GM12801 (cell line): ENCODE results near the gene CBX7.

Experiments used
- TF ChIP-seq, protein P1 (sequence below): IDR thresholded peaks from one replicate; pipeline ENCODE4 v1.5.1; 2011; ENCODE audit warnings: control low read depth; ENCODE audit not compliant: insufficient read length; ENCODE audit errors: extremely low read depth

CBX7 gene

GRCh38 chr22:39108487-39108886 lies 44.0 kb downstream of the CBX7 start:
- TF ChIP-seq, protein P1, sequence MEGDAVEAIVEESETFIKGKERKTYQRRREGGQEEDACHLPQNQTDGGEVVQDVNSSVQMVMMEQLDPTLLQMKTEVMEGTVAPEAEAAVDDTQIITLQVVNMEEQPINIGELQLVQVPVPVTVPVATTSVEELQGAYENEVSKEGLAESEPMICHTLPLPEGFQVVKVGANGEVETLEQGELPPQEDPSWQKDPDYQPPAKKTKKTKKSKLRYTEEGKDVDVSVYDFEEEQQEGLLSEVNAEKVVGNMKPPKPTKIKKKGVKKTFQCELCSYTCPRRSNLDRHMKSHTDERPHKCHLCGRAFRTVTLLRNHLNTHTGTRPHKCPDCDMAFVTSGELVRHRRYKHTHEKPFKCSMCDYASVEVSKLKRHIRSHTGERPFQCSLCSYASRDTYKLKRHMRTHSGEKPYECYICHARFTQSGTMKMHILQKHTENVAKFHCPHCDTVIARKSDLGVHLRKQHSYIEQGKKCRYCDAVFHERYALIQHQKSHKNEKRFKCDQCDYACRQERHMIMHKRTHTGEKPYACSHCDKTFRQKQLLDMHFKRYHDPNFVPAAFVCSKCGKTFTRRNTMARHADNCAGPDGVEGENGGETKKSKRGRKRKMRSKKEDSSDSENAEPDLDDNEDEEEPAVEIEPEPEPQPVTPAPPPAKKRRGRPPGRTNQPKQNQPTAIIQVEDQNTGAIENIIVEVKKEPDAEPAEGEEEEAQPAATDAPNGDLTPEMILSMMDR: no peak

DNA sequence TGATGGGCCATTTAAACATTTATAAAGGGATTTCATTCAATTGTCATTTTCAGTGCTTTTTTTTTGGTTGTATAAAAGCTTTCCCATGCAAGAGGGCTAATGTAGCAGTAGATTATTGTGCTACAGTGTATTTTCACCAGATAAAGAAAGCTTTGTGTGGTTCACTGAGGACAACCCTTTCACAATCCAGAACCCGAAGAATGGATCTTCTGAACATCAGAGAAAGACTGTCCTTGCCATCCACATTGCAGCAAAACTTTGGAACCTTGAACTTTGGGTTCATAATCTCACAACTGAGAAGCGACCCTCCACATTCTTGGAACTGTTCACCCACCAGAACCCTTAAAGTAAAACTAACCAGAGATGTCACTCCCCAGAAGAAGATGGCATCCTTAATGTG lies 46.2 kb downstream of the CBX7 start:
- TF ChIP-seq, protein P1: no peak

- TF ChIP-seq, protein P1: no peak
These were observed 49.0 kb downstream of the CBX7 start for GRCh38 chr22:39103431-39103830.

DNA sequence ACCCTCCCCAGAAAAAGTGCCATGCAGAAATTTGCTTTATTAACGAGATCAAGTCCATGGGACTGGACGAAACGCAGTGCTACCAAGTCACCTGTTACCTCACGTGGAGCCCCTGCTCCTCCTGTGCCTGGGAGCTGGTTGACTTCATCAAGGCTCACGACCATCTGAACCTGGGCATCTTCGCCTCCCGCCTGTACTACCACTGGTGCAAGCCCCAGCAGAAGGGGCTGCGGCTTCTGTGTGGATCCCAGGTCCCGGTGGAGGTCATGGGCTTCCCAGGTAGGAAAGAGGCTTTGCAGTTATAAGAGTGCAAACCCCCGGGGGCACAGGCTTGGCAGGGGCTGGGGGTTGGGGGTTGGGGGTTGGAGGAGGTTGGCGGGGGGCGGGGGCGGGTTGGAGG lies 51.3 kb downstream of the CBX7 start:
- TF ChIP-seq, protein P1: no peak

GRCh38 chr22:39098576-39098975 lies 53.9 kb downstream of the CBX7 start:
- TF ChIP-seq, protein P1: no peak

GRCh38 chr22:39098026-39098425 lies 54.5 kb downstream of the CBX7 start:
- TF ChIP-seq, protein P1: no peak

GRCh38 chr22:39097098-39098020 lies 55.1 kb downstream of the CBX7 start, which contains the start of gene APOBEC3H:
Gene APOBEC3H, plus strand, starts transcription at chr22:39097244. Its CDS starts 3,035 bp downstream, at chr22:39100279.
- TF ChIP-seq, protein P1: no peak
